ENCODE measurements around the gene DGKE.

DGKE gene

GRCh38 chr17:56880571-56880970 lies 46.6 kb downstream of the DGKE start:
- no peak for DNase-seq (ENCODE audit: low read depth)
- in situ Hi-C loops (cut with HindIII; ENCODE audit: low sequenced_read_pairs) = no loop called here

GRCh38 chr17:56881685-56882295 lies 47.8 kb downstream of the DGKE start:
- no peak overlapping the region for H3K4me3 ChIP-seq (ENCODE audit: low read depth, low read length)
- no peak for DNase-seq (ENCODE audit: low read depth)
- in situ Hi-C loops (cut with HindIII; ENCODE audit: low sequenced_read_pairs) = no loop called here
- no peak for TF ChIP-seq CTCF (IDR thresholded peaks at IDR 0.05; ENCODE audit: low read depth, low read length, missing control alignments)

More at GRCh38 chr17:56880571-56880970, 46.6 kb downstream of the DGKE start:
- TF ChIP-seq CTCF (IDR thresholded peaks at IDR 0.05; ENCODE audit: low read depth, low read length, missing control alignments) = no peak
- no peak overlapping the region for H3K4me3 ChIP-seq (ENCODE audit: low read depth, low read length)

GRCh38 chr17:56883616-56884015 lies 49.7 kb downstream of the DGKE start:
- H3K4me3 ChIP-seq (ENCODE audit: low read depth, low read length) = no peak overlapping the region
- in situ Hi-C loops (cut with HindIII; ENCODE audit: low sequenced_read_pairs) = no loop called here
- no peak for TF ChIP-seq CTCF (IDR thresholded peaks at IDR 0.05; ENCODE audit: low read depth, low read length, missing control alignments)
- no peak for DNase-seq (ENCODE audit: low read depth)

GRCh38 chr17:56884483-56885311 lies 50.7 kb downstream of the DGKE start:
- in situ Hi-C loops (cut with HindIII; ENCODE audit: low sequenced_read_pairs) = no loop called here
- H3K4me3 ChIP-seq (ENCODE audit: low read depth, low read length) = no peak overlapping the region
- TF ChIP-seq CTCF (IDR thresholded peaks at IDR 0.05; ENCODE audit: low read depth, low read length, missing control alignments) = no peak
- DNase-seq (ENCODE audit: low read depth) = no peak

GRCh38 chr17:56885312-56885657 lies 51.3 kb downstream of the DGKE start:
- no peak for DNase-seq (ENCODE audit: low read depth)
- no peak for TF ChIP-seq CTCF (IDR thresholded peaks at IDR 0.05; ENCODE audit: low read depth, low read length, missing control alignments)
- no peak overlapping the region for H3K4me3 ChIP-seq (ENCODE audit: low read depth, low read length)
- in situ Hi-C loops (cut with HindIII; ENCODE audit: low sequenced_read_pairs) = no loop called here

- in situ Hi-C loops (cut with HindIII; ENCODE audit: low sequenced_read_pairs) = no loop called here
- no peak for TF ChIP-seq CTCF (IDR thresholded peaks at IDR 0.05; ENCODE audit: low read depth, low read length, missing control alignments)
- no peak for DNase-seq (ENCODE audit: low read depth)
- H3K4me3 ChIP-seq (ENCODE audit: low read depth, low read length) = no peak overlapping the region
Observed at GRCh38 chr17:56886288-56886731, 52.4 kb downstream of the DGKE start.

All from astrocyte of the cerebellum (primary cell).